HG03442 (cell line): ENCODE results near the gene BICD2.

ENCODE experiments used
- ATAC-seq: cut with Tn5 transposase; IDR thresholded peaks from one replicate; pipeline ENCODE4 v1.9.1; 2021; ENCODE audit warnings: mild to moderate bottlenecking, moderate library complexity; ENCODE audit not compliant: unreplicated experiment

The BICD2 gene

GRCh38 chr9:92671323-92671722 lies 93.3 kb downstream of the BICD2 start:
- no peak for ATAC-seq

GRCh38 chr9:92669890-92670708 lies 94.5 kb downstream of the BICD2 start, which contains the start of gene IPPK:
Gene IPPK, minus strand, starts transcription at chr9:92670131. Its CDS starts 143 bp downstream, at chr9:92669988.
- ATAC-seq: peak; percentile 90

- ATAC-seq: peak; percentile 24
These were observed 95.1 kb downstream of the BICD2 start for GRCh38 chr9:92669527-92669889.

- ATAC-seq: no peak
These were observed 95.7 kb downstream of the BICD2 start for GRCh38 chr9:92668746-92669526.

GRCh38 chr9:92666912-92667532 lies 97.6 kb downstream of the BICD2 start:
- no peak for ATAC-seq

- no peak for ATAC-seq
These were observed 98.4 kb downstream of the BICD2 start for GRCh38 chr9:92666236-92666635.

GRCh38 chr9:92665836-92666235 lies 98.8 kb downstream of the BICD2 start:
- no peak for ATAC-seq

GRCh38 chr9:92664394-92665152 lies 100.1 kb downstream of the BICD2 start:
- ATAC-seq: no peak

- no peak for ATAC-seq
These were observed 100.7 kb downstream of the BICD2 start for GRCh38 chr9:92663951-92664350.

GRCh38 chr9:92663126-92663525 lies 101.5 kb downstream of the BICD2 start:
- no peak for ATAC-seq

GRCh38 chr9:92661743-92662142 lies 102.9 kb downstream of the BICD2 start:
- ATAC-seq: no peak
